GM12865 (cell line): ENCODE data around the gene ZNF235.

Experiments used
- DNase-seq: peaks from one replicate; pipeline ENCODE4 v3.0.0; 2010; ENCODE audit warnings: low read depth
- H3K4me3 ChIP-seq: 2 replicates; pipeline ENCODE4 v1.5.1; 2011; ENCODE audit warnings: mild to moderate bottlenecking, low read depth, low read length, control low read depth
- CTCF ChIP-seq: IDR thresholded peaks from 2 replicates; pipeline ENCODE4 v1.5.1; 2011; ENCODE audit warnings: low read length, control low read depth, low read depth, inconsistent platforms; ENCODE audit not compliant: insufficient read depth; ENCODE audit errors: missing control alignments

The ZNF235 gene

GRCh38 chr19:44315883-44316282, 11.1 kb upstream of the ZNF235 start:
- TF ChIP-seq CTCF = no peak
- no peak overlapping the region for H3K4me3 ChIP-seq
- DNase-seq = no peak

GRCh38 chr19:44313231-44313630, 8.4 kb upstream of the ZNF235 start:
- DNase-seq = no peak
- no peak for TF ChIP-seq CTCF
- no peak overlapping the region for H3K4me3 ChIP-seq

GRCh38 chr19:44308011-44308410, 3.2 kb upstream of the ZNF235 start:
- no peak for TF ChIP-seq CTCF
- H3K4me3 ChIP-seq = no peak overlapping the region
- no peak for DNase-seq

- TF ChIP-seq CTCF = no peak
- H3K4me3 ChIP-seq = no peak overlapping the region
- DNase-seq = no peak
Measured at GRCh38 chr19:44306283-44306682, 1.5 kb upstream of the ZNF235 start.

GRCh38 chr19:44305457-44305856, 632 bp upstream of the ZNF235 start:
- no peak for DNase-seq
- no peak overlapping the region for H3K4me3 ChIP-seq
- no peak for TF ChIP-seq CTCF

GRCh38 chr19:44303976-44304568, 753 bp downstream of the ZNF235 start:
- DNase-seq = peak; percentile 3
- H3K4me3 ChIP-seq = peak overlapping the region; percentile 81
- TF ChIP-seq CTCF = no peak

GRCh38 chr19:44303320-44303719, 1.5 kb downstream of the ZNF235 start:
- TF ChIP-seq CTCF = no peak
- DNase-seq = no peak
- no peak overlapping the region for H3K4me3 ChIP-seq
